ENCODE measurements around the gene POU2AF1. TPM values are rescaled to one million over a fixed set of nuclear protein-coding genes. Genes with fewer than 3 reads are reported as not detected.

Gene POU2AF1
- total RNA-seq, 1 experiment from 2014 or later = not detected

DNA sequence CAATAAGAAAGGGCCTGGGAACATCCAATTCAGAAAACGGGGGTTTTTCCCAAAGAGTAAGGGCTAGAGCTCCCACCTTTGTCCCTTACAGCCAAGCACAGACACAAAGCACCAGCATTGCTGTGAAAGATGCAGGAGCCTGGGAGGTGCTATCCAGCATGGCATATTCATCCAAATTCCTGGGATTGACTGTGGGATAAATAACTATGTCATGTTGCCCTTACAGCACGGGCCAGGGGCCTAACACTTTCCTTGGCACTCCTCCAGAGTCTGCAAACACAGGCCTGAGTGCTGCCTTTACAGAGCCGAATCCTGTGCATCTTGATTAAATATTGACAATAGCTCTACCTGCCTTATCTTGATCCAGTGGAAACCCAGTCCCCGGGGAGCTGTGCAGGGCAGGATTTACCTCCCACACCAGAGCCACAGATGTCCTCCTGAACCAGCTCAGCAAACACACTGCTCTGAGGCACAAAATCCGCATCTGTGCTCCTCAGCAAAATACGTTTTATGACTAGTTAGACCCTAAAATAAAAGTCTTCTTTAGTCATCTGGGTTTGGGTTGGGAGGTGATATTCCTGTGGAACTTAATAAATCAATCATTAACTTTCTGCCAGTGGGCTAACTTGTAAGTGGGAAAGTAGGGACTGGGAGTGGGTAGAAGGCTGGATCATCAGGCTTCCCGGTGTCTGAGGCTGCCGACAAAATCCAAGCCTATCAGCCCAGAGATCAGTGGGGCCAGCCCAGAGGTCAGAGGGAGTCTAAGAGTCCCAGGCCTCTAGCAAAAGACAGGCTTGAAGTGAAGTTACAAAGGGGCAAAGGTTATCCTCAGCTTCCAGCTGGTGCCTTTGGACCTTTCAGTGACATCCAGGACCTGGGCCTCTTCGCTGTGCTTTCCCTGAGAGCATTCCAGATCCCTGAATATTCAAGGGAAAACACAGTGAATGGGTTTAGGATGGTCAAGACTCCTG is 44.3 kb downstream of the POU2AF1 start:
- H3K36me3 Mint-ChIP-seq (ENCODE audit: insufficient read depth, unreplicated experiment) = no peaks in the 10 kb centered on the region
- CTCF ChIA-PET = no interaction called here
- intact Hi-C loops (cut with micrococcal nuclease; ENCODE audit: unreplicated experiment) = no loop called here
- peak; percentile 51 for DNase-seq
- no peak overlapping the region for H3K4me3 Mint-ChIP-seq (ENCODE audit: low read depth, unreplicated experiment)
- no peak overlapping the region for H3K27ac Mint-ChIP-seq (ENCODE audit: unreplicated experiment)
- peaks cover 22% of the 10 kb centered on the region for H3K4me1 Mint-ChIP-seq (ENCODE audit: low read depth, unreplicated experiment)
- BruUV-seq (replicated peaks) = no TSS peak
- H3K27me3 Mint-ChIP-seq (ENCODE audit: unreplicated experiment) = no peaks in the 10 kb centered on the region
- peaks cover 4% of the 10 kb centered on the region for H3K9me3 Mint-ChIP-seq (ENCODE audit: low read depth, unreplicated experiment)
- TF ChIP-seq, protein P1, sequence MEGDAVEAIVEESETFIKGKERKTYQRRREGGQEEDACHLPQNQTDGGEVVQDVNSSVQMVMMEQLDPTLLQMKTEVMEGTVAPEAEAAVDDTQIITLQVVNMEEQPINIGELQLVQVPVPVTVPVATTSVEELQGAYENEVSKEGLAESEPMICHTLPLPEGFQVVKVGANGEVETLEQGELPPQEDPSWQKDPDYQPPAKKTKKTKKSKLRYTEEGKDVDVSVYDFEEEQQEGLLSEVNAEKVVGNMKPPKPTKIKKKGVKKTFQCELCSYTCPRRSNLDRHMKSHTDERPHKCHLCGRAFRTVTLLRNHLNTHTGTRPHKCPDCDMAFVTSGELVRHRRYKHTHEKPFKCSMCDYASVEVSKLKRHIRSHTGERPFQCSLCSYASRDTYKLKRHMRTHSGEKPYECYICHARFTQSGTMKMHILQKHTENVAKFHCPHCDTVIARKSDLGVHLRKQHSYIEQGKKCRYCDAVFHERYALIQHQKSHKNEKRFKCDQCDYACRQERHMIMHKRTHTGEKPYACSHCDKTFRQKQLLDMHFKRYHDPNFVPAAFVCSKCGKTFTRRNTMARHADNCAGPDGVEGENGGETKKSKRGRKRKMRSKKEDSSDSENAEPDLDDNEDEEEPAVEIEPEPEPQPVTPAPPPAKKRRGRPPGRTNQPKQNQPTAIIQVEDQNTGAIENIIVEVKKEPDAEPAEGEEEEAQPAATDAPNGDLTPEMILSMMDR (IDR thresholded peaks at IDR 0.05; ENCODE audit: unreplicated experiment) = no peak

DNA sequence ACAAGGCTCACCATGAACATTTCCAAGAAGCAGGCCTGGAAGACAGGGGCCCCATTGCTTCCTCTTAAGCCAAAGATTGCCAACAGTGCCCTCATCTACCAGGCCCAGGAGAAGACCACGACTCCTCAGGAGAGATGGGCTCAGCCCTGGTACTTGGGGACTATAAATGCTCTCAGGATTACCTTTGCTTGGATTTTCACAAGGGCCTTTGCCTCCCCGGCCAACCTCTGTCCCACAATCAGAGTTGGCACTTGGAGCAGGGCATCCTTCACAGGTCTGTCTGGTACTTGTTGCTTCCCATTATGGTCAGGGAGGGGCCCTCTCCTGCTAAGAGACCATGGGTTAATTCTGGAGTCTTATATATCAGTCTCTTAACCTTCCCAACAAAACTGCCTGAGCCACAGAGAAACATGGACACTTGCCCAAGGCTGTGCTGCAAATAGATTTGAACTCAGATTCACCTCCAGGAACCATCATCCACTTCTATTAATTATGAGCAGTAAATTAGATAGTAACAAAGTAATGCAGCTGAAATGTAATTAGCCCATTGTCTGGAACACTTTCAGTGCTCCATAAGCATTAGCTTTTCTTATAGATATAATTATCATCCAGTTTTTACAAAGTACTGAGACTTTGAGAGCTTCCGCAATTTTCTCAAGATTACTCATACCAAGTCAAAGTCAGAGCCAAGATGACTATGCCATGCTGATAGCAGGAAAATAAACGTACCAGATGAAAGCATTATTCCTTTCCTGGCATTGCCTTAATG is 47.2 kb downstream of the POU2AF1 start:
- peaks cover 22% of the 10 kb centered on the region for H3K4me1 Mint-ChIP-seq (ENCODE audit: low read depth, unreplicated experiment)
- no peak for DNase-seq
- CTCF ChIA-PET = no interaction called here
- no peak overlapping the region for H3K27ac Mint-ChIP-seq (ENCODE audit: unreplicated experiment)
- no peaks in the 10 kb centered on the region for H3K36me3 Mint-ChIP-seq (ENCODE audit: insufficient read depth, unreplicated experiment)
- intact Hi-C loops (cut with micrococcal nuclease; ENCODE audit: unreplicated experiment) = no loop called here
- H3K4me3 Mint-ChIP-seq (ENCODE audit: low read depth, unreplicated experiment) = no peak overlapping the region
- H3K9me3 Mint-ChIP-seq (ENCODE audit: low read depth, unreplicated experiment) = no peaks in the 10 kb centered on the region
- no peaks in the 10 kb centered on the region for H3K27me3 Mint-ChIP-seq (ENCODE audit: unreplicated experiment)
- TF ChIP-seq, protein P1 (IDR thresholded peaks at IDR 0.05; ENCODE audit: unreplicated experiment) = no peak
- no TSS peak for BruUV-seq (replicated peaks)

DNA sequence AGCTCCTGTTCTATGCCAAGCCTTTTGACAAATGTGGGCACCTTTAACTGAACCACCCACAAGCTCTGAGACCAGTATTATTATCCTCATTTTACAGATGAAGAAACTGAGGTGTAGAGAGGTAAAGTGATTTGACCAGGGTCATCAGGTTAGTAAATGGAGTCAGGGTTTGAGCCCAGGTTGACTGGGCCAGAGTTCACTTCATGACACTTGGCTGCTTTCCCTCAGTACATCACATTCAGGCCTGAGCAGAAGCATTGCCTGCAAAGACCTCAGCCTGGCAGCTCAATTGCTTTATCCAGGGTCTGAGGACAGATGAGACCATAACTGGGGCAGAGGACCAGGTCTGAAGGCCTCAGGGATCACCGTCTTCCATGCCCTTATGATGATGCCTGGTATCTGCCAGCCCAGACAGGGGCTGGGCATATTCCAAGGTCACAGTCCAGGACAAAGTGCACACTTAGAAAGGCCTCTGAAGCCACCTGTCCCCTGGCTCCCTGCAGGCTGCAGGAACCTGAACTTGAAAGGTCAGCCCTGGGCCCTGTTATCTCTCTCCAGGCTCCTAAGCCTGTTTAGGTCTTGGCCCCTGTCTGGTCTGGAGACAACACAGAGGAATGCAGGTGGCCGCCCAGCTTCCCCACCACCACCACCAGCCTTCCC is 48.7 kb downstream of the POU2AF1 start:
- Mint-ChIP-seq H3K9me3 (ENCODE audit: low read depth, unreplicated experiment) (no peaks in the 10 kb centered on the region), H3K4me1 (ENCODE audit: low read depth, unreplicated experiment) (peaks cover 22% of the 10 kb centered on the region), H3K27ac (ENCODE audit: unreplicated experiment) (no peak overlapping the region), H3K36me3 (ENCODE audit: insufficient read depth, unreplicated experiment) (no peaks in the 10 kb centered on the region), H3K4me3 (ENCODE audit: low read depth, unreplicated experiment) (no peak overlapping the region), H3K27me3 (ENCODE audit: unreplicated experiment) (no peaks in the 10 kb centered on the region)
- CTCF ChIA-PET = no interaction called here
- DNase-seq = no peak
- intact Hi-C loops (cut with micrococcal nuclease; ENCODE audit: unreplicated experiment) = no loop called here
- no TSS peak for BruUV-seq (replicated peaks)
- TF ChIP-seq, protein P1 (IDR thresholded peaks at IDR 0.05; ENCODE audit: unreplicated experiment) = no peak
